GM20000 (cell line): Measurements from ENCODE around the gene ANKRD24.
A peak's percentile ranks its signal among the peaks of the same experiment; 100 is the strongest.

ENCODE experiments used
- DNase-seq: peaks from one replicate; pipeline ENCODE4 v3.0.0; 2012; ENCODE audit warnings: low spot score
- CTCF ChIP-seq: IDR thresholded peaks from 2 replicates; pipeline ENCODE4 v1.5.1; 2012; ENCODE audit warnings: mild to moderate bottlenecking, control low read depth; ENCODE audit errors: extremely low read depth, missing control alignments

ANKRD24 gene

GRCh38 chr19:4196587-4197148 is 14.2 kb downstream of the ANKRD24 start:
- no peak for DNase-seq
- TF ChIP-seq CTCF: no peak

- no peak for DNase-seq
- no peak for TF ChIP-seq CTCF
Measured at GRCh38 chr19:4197228-4197624, 14.7 kb downstream of the ANKRD24 start.

- peak; percentile 58 for DNase-seq
- TF ChIP-seq CTCF: no peak
Measured at GRCh38 chr19:4197625-4198466, 15.4 kb downstream of the ANKRD24 start.

- no peak for DNase-seq
- TF ChIP-seq CTCF: no peak
Measured at GRCh38 chr19:4198467-4199126, 16.1 kb downstream of the ANKRD24 start.

- no peak for TF ChIP-seq CTCF
- DNase-seq: no peak
Measured at GRCh38 chr19:4199699-4200293, 17.3 kb downstream of the ANKRD24 start.

GRCh38 chr19:4200940-4201542 is 18.6 kb downstream of the ANKRD24 start:
- DNase-seq: no peak
- no peak for TF ChIP-seq CTCF
